HepG2 (cell line): ENCODE measurements around the gene CNTNAP1. TPM values are rescaled to one million over a fixed set of nuclear protein-coding genes. Genes with fewer than 3 reads are reported as not detected.
A peak's percentile ranks its signal among the peaks of the same experiment; 100 is the strongest.
"Not testable (repeated sequence)": the region's sequence is repeated elsewhere in the genome, so short reads cannot be mapped to it uniquely, and the experiment has no call there.

Experiments
- ATAC-seq: fragments of 200-7000 bp; cut with Tn5 transposase; 3 replicates; pipeline ENCODE4 v1.9.1; 2020; ENCODE audit warnings: mild to moderate bottlenecking, moderate library complexity
- BruUV-seq: library from RNA; stranded (reverse); fragments of 400-500 nt; replicated peaks from 2 replicates; lab custom pipeline; 2021; lab: Mats Ljungman, UMichigan
- CTCF ChIA-PET: fragments of 300-600 bp; formaldehyde crosslinking; extraction: SDS; loops from one replicate; lab custom pipeline; 2021; ENCODE audit warnings: low total read pairs, inconsistent platforms, low intra/inter-chr PET ratio; lab: Yijun Ruan, JAX
- POLR2A ChIA-PET: fragments of 350-600 bp; sonication (Branson Sonifier 250); formaldehyde crosslinking; loops from one replicate; lab custom pipeline; 2020; ENCODE audit warnings: antibody characterized with exemption, inconsistent platforms; lab: Yijun Ruan, JAX
- DNase-seq: peaks from one replicate; pipeline ENCODE4 v3.0.0-alpha.2; 2015; ENCODE audit warnings: low spot score
- FAIRE-seq: peaks from 3 replicates; lab custom pipeline; 2011; peaks lifted over from hg19 to GRCh38; lab: Jason Lieb, UNC
- H2AFZ ChIP-seq: one replicate; pipeline ENCODE4 v1.6.1; 2011; ENCODE audit warnings: low read length, inconsistent platforms
- H3K27ac ChIP-seq: fragments of 300-600 bp; 3 replicates; pipeline ENCODE4 v1.8.0; 2011; ENCODE audit warnings: mixed run types, mild to moderate bottlenecking, mixed read lengths, low read length, inconsistent platforms; ENCODE audit not compliant: insufficient read depth; ENCODE audit errors: extremely low read length
- H3K27me3 ChIP-seq, 2 experiments: fragments of 200-600 bp in 1 of 2; 2 replicates in 1 of 2; 3 replicates in 1 of 2; pipeline versions ENCODE4 v1.6.0 to v1.8.0; 2011; ENCODE audit warnings: low read length in 2 of 2, mild to moderate bottlenecking in 2 of 2, moderate library complexity in 2 of 2, inconsistent platforms in 1 of 2; ENCODE audit not compliant: insufficient read depth in 2 of 2, control insufficient read depth in 1 of 2
- H3K36me3 ChIP-seq, 2 experiments: fragments of 200-600 bp in 1 of 2; replicated peaks in 1 of 2; 2 replicates in 1 of 2; 3 replicates in 1 of 2; pipeline versions ENCODE4 v1.5.1 to v1.8.0; 2011; ENCODE audit warnings: low read length in 2 of 2, inconsistent platforms in 1 of 2; ENCODE audit not compliant: insufficient read depth in 2 of 2, control insufficient read depth in 1 of 2
- H3K4me1 ChIP-seq: 2 replicates; pipeline ENCODE4 v1.5.1; 2012; ENCODE audit warnings: low read length, inconsistent platforms; ENCODE audit not compliant: insufficient read depth
- H3K4me2 ChIP-seq: 2 replicates; pipeline ENCODE4 v1.6.0; 2011; ENCODE audit warnings: low read depth, low read length, inconsistent platforms
- H3K4me3 ChIP-seq, 3 experiments: fragments of 200-600 bp in 1 of 3; sonication (generic), shearing (Covaris generic) in 1 of 3; replicated peaks in 1 of 3; 2 replicates each; pipeline ENCODE4 v1.5.1; 2011 to 2016; ENCODE audit warnings: low read length in 3 of 3, inconsistent platforms in 2 of 3, low read depth in 2 of 3, mild to moderate bottlenecking in 2 of 3, control low read depth in 1 of 3, mixed read lengths in 1 of 3; ENCODE audit not compliant: insufficient read depth in 1 of 3
- H3K79me2 ChIP-seq: one replicate; pipeline ENCODE4 v1.6.1; 2011; ENCODE audit warnings: low read length, inconsistent platforms; ENCODE audit not compliant: insufficient read depth
- H3K9ac ChIP-seq: 2 replicates; pipeline ENCODE4 v1.6.0; 2011; ENCODE audit warnings: mild to moderate bottlenecking, low read depth, low read length, inconsistent platforms; ENCODE audit not compliant: insufficient read depth
- H3K9me3 ChIP-seq: 2 replicates; pipeline ENCODE4 v1.5.1; 2012; ENCODE audit warnings: mild to moderate bottlenecking, low read length
- H4K20me1 ChIP-seq: 2 replicates; pipeline ENCODE4 v1.6.0; 2011; ENCODE audit warnings: inconsistent platforms, mild to moderate bottlenecking, low read length, moderate library complexity; ENCODE audit not compliant: insufficient read depth
- ARNTL ChIP-seq: sonication (generic); formaldehyde crosslinking; IDR thresholded peaks from 2 replicates; pipeline ENCODE4 v1.4.0; 2020; ENCODE audit warnings: mild to moderate bottlenecking, missing genetic modification reagents
- EEA1 ChIP-seq: sonication (generic); formaldehyde crosslinking; IDR thresholded peaks from 2 replicates; pipeline ENCODE4 v1.5.1; 2020; ENCODE audit warnings: mild to moderate bottlenecking, missing genetic modification reagents, borderline replicate concordance
- HNF4A ChIP-seq: sonication (generic); formaldehyde crosslinking; IDR thresholded peaks from 2 replicates; pipeline ENCODE4 v1.4.0; 2020; ENCODE audit warnings: missing genetic modification reagents
- HNF4G ChIP-seq, 2 experiments: sonication (generic) in 1 of 2; formaldehyde crosslinking in 1 of 2; IDR thresholded peaks; 2 replicates each; pipeline versions ENCODE4 v1.4.0 to v1.6.1; 2011 to 2020; ENCODE audit warnings: borderline replicate concordance in 2 of 2, low read depth in 2 of 2, mild to moderate bottlenecking in 2 of 2, low read length in 1 of 2, missing genetic modification reagents in 1 of 2, moderate library complexity in 1 of 2
- HNRNPL ChIP-seq: fragments of 200-400 bp; formaldehyde crosslinking; IDR thresholded peaks from 2 replicates; pipeline ENCODE4 v1.6.1; 2017; ENCODE audit warnings: mild to moderate bottlenecking, low read depth, low read length
- KLF15 ChIP-seq: sonication (generic); formaldehyde crosslinking; IDR thresholded peaks from 2 replicates; pipeline ENCODE4 v1.8.1; 2023; ENCODE audit warnings: borderline replicate concordance, mild to moderate bottlenecking, inconsistent platforms, missing genetic modification reagents, mixed read lengths
- POLR2A ChIP-seq, 2 experiments: IDR thresholded peaks; 2 replicates each; pipeline ENCODE4 v1.6.1; 2011; ENCODE audit warnings: low read depth in 2 of 2, low read length in 2 of 2, mild to moderate bottlenecking in 1 of 2, moderate library complexity in 1 of 2; ENCODE audit not compliant: insufficient read depth in 1 of 2
- SIN3A ChIP-seq: IDR thresholded peaks from 2 replicates; pipeline ENCODE4 v1.6.1; 2011; ENCODE audit warnings: low read depth, mild to moderate bottlenecking, control low read depth, low read length, borderline replicate concordance
- SPEN ChIP-seq: sonication (generic); formaldehyde crosslinking; IDR thresholded peaks from 2 replicates; pipeline ENCODE4 v1.5.1; 2020; ENCODE audit warnings: low read depth, mild to moderate bottlenecking, missing genetic modification reagents
- TP53 ChIP-seq: sonication (generic); formaldehyde crosslinking; conservative IDR thresholded peaks from 2 replicates; pipeline ENCODE4 v1.4.0; 2020; ENCODE audit warnings: missing genetic modification reagents
- ZFP36L2 ChIP-seq: sonication (generic); formaldehyde crosslinking; IDR thresholded peaks from 2 replicates; pipeline ENCODE4 v1.4.0; 2020; ENCODE audit warnings: missing genetic modification reagents
- ZFP90 ChIP-seq: sonication (generic); formaldehyde crosslinking; IDR thresholded peaks from 2 replicates; pipeline ENCODE4 v1.8.0; 2022; ENCODE audit warnings: missing genetic modification reagents, mild to moderate bottlenecking, inconsistent platforms, borderline replicate concordance
- ZMYM3 ChIP-seq: sonication (generic); formaldehyde crosslinking; IDR thresholded peaks from 2 replicates; pipeline ENCODE4 v1.5.1; 2020; ENCODE audit warnings: mild to moderate bottlenecking, missing genetic modification reagents
- ZNF558 ChIP-seq: sonication (generic); formaldehyde crosslinking; IDR thresholded peaks from 2 replicates; pipeline ENCODE4 v1.9.0; 2022; ENCODE audit warnings: mild to moderate bottlenecking, missing genetic modification reagents, borderline replicate concordance
- ZNF780A ChIP-seq: sonication (generic); formaldehyde crosslinking; IDR thresholded peaks from 2 replicates; pipeline ENCODE4 v1.8.0; 2022; ENCODE audit warnings: mild to moderate bottlenecking, missing genetic modification reagents, moderate library complexity
- WGBS: methylation state at CpG from one replicate; pipeline ENCODE4 v1.1.6; 2017; ENCODE audit warnings: low lambda C conversion rate; 5-methylcytosine and 5-hydroxymethylcytosine counted together
- in situ Hi-C: cut with HindIII; loops from 2 replicates; pipeline ENCODE4 v1.10.0; 2017; ENCODE audit warnings: low pct_unique_long_range_greater_than_20kb; ENCODE audit not compliant: extremely low pct_ligation_motif_present
- intact Hi-C: fragments of 100-400 bp; cut with micrococcal nuclease; formaldehyde crosslinking; loops from one replicate; pipeline ENCODE4 v1.10.0; 2022; ENCODE audit not compliant: unreplicated experiment
- polyA plus RNA-seq, 8 experiments: library from polyadenylated mRNA; depleted of rRNA in 3 of 8; stranded (reverse) in 7 of 8; unstranded in 1 of 8; fragments of >200 nt; fragmentation: Illumina TruSeq in 4 of 8; extraction: Trizol in 4 of 8; gene quantifications; 2 replicates each; pipeline versions ENCODE4 v1.2.1 to v1.2.3, GENCODE V29; 2011 to 2016; ENCODE audit warnings: low read depth in 4 of 8, missing spikeins in 1 of 8, mixed read lengths in 1 of 8; ENCODE audit not compliant: insufficient read depth in 1 of 8
- total RNA-seq, 5 experiments: library from RNA; depleted of rRNA; stranded (reverse); fragments of >200 nt; fragmentation: Illumina TruSeq; extraction: Trizol; gene quantifications; 2 replicates each; pipeline ENCODE4 v1.2.3, GENCODE V29; 2016; ENCODE audit warnings: low read depth in 1 of 5
- TF ChIP-seq, protein P1 (sequence below): sonication (generic); formaldehyde crosslinking; IDR thresholded peaks from 2 replicates; pipeline ENCODE4 v1.8.1; 2023; ENCODE audit warnings: mild to moderate bottlenecking, missing genetic modification reagents
- TF ChIP-seq, protein P2 (sequence below): sonication (generic); formaldehyde crosslinking; IDR thresholded peaks from 2 replicates; pipeline ENCODE4 v1.8.0; 2022; ENCODE audit warnings: missing genetic modification reagents, mild to moderate bottlenecking, moderate library complexity, borderline replicate concordance

The CNTNAP1 gene
- total and polyA plus RNA-seq, 2 of the 13 experiments (the other 11 are each of a cell fraction or from before 2014, with no cell fraction given): 4.5 to 7.7 TPM

DNA sequence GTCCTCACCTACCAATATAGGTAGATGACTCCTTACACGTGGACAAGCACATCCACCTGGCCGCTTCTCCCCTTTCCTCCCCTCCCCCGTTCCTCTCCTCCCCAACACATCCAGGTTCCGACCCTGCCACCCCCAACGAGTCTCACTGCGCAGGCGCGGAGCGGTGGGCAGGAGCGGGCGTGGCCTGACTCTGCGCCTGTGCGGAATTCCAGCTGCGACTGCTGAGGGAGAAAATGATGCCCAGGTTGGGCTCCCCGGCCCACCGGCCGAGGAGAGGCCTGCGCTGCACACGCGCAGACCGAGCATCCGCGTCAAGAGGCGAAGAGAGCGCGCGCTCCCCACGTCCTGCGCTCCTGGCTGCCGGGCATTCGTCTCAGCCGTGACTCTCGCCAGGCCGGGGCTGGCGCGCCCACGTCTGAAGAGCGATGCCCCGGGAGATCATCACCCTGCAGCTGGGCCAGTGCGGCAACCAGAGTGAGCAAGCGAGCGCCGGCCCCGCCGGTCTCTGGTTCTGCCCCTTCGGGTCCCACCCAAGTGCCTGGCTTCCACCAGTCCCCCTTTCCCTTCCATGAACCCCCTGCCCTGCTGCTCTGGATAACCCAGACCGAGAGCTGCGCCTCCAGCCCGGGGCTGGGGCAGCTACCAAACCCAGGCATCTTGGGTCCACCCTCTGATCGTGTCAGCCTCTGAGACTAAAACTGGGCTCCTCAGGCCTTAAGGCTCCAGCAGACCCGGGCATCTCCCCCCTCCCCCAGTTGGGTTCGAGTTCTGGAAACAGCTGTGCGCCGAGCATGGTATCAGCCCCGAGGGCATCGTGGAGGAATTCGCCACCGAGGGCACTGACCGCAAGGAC, 23.0 kb upstream of the CNTNAP1 start, which contains the start of gene TUBG2 (continued):
- TF ChIP-seq, protein P1, sequence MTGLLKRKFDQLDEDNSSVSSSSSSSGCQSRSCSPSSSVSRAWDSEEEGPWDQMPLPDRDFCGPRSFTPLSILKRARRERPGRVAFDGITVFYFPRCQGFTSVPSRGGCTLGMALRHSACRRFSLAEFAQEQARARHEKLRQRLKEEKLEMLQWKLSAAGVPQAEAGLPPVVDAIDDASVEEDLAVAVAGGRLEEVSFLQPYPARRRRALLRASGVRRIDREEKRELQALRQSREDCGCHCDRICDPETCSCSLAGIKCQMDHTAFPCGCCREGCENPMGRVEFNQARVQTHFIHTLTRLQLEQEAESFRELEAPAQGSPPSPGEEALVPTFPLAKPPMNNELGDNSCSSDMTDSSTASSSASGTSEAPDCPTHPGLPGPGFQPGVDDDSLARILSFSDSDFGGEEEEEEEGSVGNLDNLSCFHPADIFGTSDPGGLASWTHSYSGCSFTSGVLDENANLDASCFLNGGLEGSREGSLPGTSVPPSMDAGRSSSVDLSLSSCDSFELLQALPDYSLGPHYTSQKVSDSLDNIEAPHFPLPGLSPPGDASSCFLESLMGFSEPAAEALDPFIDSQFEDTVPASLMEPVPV: no peak; the same call in 1 of the 2 replicates
- TF ChIP-seq ZNF780A (CRISPR knock-in tag): no peak; the same call in 1 of the 2 replicates
- TF ChIP-seq ZMYM3 (CRISPR knock-in tag): no peak
- no peak for TF ChIP-seq SIN3A
- TF ChIP-seq EEA1 (CRISPR knock-in tag): no peak
- 0 out of 2 replicates have a peak, but pooled peaks have one; percentile 42 for TF ChIP-seq ZFP36L2
- TF ChIP-seq ZNF558 (CRISPR knock-in tag): 0 out of 2 replicates have a peak, but pooled peaks have one; percentile 45

DNA sequence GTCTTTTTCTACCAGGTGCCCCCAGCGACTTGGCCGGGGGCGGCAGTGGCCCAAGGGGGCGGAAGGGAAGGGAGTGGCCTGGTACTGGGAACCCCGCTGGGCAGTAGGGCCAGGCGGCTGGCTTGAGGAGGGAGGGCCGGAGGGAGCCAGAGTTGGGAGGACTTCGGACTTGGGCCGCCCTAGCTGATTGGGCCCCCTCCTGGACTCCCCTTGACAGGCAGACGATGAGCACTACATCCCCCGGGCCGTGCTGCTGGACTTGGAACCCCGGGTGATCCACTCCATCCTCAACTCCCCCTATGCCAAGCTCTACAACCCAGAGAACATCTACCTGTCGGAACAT, 22.4 kb upstream of the CNTNAP1 start:
- H3K4me1 ChIP-seq: peaks cover 45% of the 10 kb centered on the region
- H4K20me1 ChIP-seq, DNase-seq, BruUV-seq, H3K9me3 ChIP-seq, H3K79me2 ChIP-seq, H3K27me3 ChIP-seq, H2AFZ ChIP-seq, in situ Hi-C loops, CTCF ChIA-PET: not testable (repeated sequence)
- peak overlapping the region; percentile 82 for H3K27ac ChIP-seq
- POLR2A ChIA-PET: interaction anchor here (0.9 to 4.5 kb wide), 12 partner anchors 9 to 124 kb away, joined by 3 to 65 read pairs (median 6); partner anchors contain the start of genes EZH1, NAGLU, PLEKHH3 and PSMC3IP
- peak overlapping the region; percentile 86 for H3K9ac ChIP-seq
- H3K36me3 ChIP-seq: peaks cover 4 to 16% of the 10 kb centered on the region in 2 experiments; a peak in 4 of 5 replicates
- peak; percentile 94 for ATAC-seq
- peak; percentile 89 for FAIRE-seq
- peak overlapping the region; percentile 97 for H3K4me2 ChIP-seq
- peak overlapping the region; percentile 76 to 94 (median 93) for H3K4me3 ChIP-seq
- intact Hi-C loops: loop anchor here (5.0 kb wide), 1 partner anchor 43 kb away; no protein-coding TSS in a partner anchor
- WGBS: 64% methylated on average over 1 of the region's 14 CpGs
- TF ChIP-seq SPEN: 0 out of 2 replicates have a peak, but pooled peaks have one; percentile 20
- TF ChIP-seq, protein P2, sequence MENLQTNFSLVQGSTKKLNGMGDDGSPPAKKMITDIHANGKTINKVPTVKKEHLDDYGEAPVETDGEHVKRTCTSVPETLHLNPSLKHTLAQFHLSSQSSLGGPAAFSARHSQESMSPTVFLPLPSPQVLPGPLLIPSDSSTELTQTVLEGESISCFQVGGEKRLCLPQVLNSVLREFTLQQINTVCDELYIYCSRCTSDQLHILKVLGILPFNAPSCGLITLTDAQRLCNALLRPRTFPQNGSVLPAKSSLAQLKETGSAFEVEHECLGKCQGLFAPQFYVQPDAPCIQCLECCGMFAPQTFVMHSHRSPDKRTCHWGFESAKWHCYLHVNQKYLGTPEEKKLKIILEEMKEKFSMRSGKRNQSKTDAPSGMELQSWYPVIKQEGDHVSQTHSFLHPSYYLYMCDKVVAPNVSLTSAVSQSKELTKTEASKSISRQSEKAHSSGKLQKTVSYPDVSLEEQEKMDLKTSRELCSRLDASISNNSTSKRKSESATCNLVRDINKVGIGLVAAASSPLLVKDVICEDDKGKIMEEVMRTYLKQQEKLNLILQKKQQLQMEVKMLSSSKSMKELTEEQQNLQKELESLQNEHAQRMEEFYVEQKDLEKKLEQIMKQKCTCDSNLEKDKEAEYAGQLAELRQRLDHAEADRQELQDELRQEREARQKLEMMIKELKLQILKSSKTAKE: 0 out of 2 replicates have a peak, but pooled peaks have one; percentile 3
- 0 out of 2 replicates have a peak, but pooled peaks have one; percentile 7 for TF ChIP-seq ZFP90
- 0 out of 4 replicates have a peak, but pooled peaks of 1 of the 2 experiments have one; percentile 16 for TF ChIP-seq POLR2A (IDR thresholded peaks at IDR 0.05; ENCODE audit: insufficient read depth in 1 of 2, low read depth in 2 of 2, low read length in 2 of 2)
- peak; percentile 22; the same call in 1 of the 2 replicates for TF ChIP-seq HNF4A (CRISPR knock-in tag)
- TF ChIP-seq TP53 (CRISPR knock-in tag): 0 out of 2 replicates have a peak, but pooled peaks have one; percentile 3
- TF ChIP-seq HNF4G (IDR thresholded peaks at IDR 0.05; ENCODE audit: borderline replicate concordance, low read depth, low read length): 0 out of 2 replicates have a peak, but pooled peaks have one; percentile 30
- TF ChIP-seq HNF4G (CRISPR knock-in tag; IDR thresholded peaks at IDR 0.05; ENCODE audit: borderline replicate concordance, low read depth): peak; percentile 2; the same call in 1 of the 2 replicates
- TF ChIP-seq ARNTL (CRISPR knock-in tag): 0 out of 2 replicates have a peak, but pooled peaks have one; percentile 12
- TF ChIP-seq HNRNPL: 0 out of 2 replicates have a peak, but pooled peaks have one; percentile 32
- 0 out of 2 replicates have a peak, but pooled peaks have one; percentile 16 for TF ChIP-seq KLF15 (CRISPR knock-in tag)
